Stimulated activated CD8-positive, alpha-beta memory T cell treated with anti-CD3 and anti-CD28 coated beads, Interleukin-15, amount 100 ng/mL, for 48 hours (primary cell): Measurements from ENCODE around the gene DAB2.

Source experiments
- DNase-seq, 2 donors: peaks; one replicate each; pipeline ENCODE4 v3.0.0-alpha.2; 2020; ENCODE audit warnings: low read depth in 2 of 2

Gene DAB2

GRCh38 chr5:39381376-39381775 is 43.4 kb downstream of the DAB2 start:
- DNase-seq = no peak

- DNase-seq = no peak
Observed at GRCh38 chr5:39379693-39380092, 45.1 kb downstream of the DAB2 start.

- DNase-seq = no peak
Observed at GRCh38 chr5:39377613-39378012, 47.2 kb downstream of the DAB2 start.

- no peak for DNase-seq
Observed at GRCh38 chr5:39376293-39376714, 48.5 kb downstream of the DAB2 start.

- no peak for DNase-seq
Observed at GRCh38 chr5:39373791-39374190, 51.0 kb downstream of the DAB2 start.

- DNase-seq = no peak
Observed at GRCh38 chr5:39371367-39371635, 53.5 kb downstream of the DAB2 start.

GRCh38 chr5:39370555-39371366 is 54.0 kb downstream of the DAB2 start:
- no peak for DNase-seq

GRCh38 chr5:39369123-39369815 is 55.5 kb downstream of the DAB2 start:
- no peak for DNase-seq

- no peak for DNase-seq
Observed at GRCh38 chr5:39368116-39368515, 56.7 kb downstream of the DAB2 start.

GRCh38 chr5:39367711-39368110 is 57.1 kb downstream of the DAB2 start:
- DNase-seq = no peak

- DNase-seq = no peak
Observed at GRCh38 chr5:39364367-39364766, 60.4 kb downstream of the DAB2 start, which contains the start of gene C9. Gene C9, minus strand, starts transcription at chr5:39364495. Its CDS starts 31 bp downstream, at chr5:39364464.

- no peak for DNase-seq
Observed at GRCh38 chr5:39363217-39363616, 61.6 kb downstream of the DAB2 start.

- DNase-seq = no peak
Observed at GRCh38 chr5:39362646-39363045, 62.1 kb downstream of the DAB2 start.

- DNase-seq = no peak
Observed at GRCh38 chr5:39361306-39361705, 63.5 kb downstream of the DAB2 start.

- DNase-seq = no peak
Observed at GRCh38 chr5:39360471-39361111, 64.2 kb downstream of the DAB2 start.

GRCh38 chr5:39356263-39356662 is 68.5 kb downstream of the DAB2 start:
- no peak for DNase-seq

- no peak for DNase-seq
Observed at GRCh38 chr5:39355324-39355723, 69.5 kb downstream of the DAB2 start.

GRCh38 chr5:39353717-39354399 is 70.9 kb downstream of the DAB2 start:
- no peak for DNase-seq

- no peak for DNase-seq
Observed at GRCh38 chr5:39352951-39353350, 71.8 kb downstream of the DAB2 start.

GRCh38 chr5:39352170-39352569 is 72.6 kb downstream of the DAB2 start:
- no peak for DNase-seq

GRCh38 chr5:39349484-39349883 is 75.3 kb downstream of the DAB2 start:
- DNase-seq = no peak

GRCh38 chr5:39342460-39342859 is 82.3 kb downstream of the DAB2 start:
- no peak for DNase-seq
